ENCODE results near the gene LANCL1.

LANCL1 gene

GRCh38 chr2:210517264-210517663 lies 40.7 kb upstream of the LANCL1 start:
- TF ChIP-seq CTCF (IDR thresholded peaks at IDR 0.05; ENCODE audit: insufficient read depth, low read length, poor library complexity, severe bottlenecking): no peak
- no peak for DNase-seq (ENCODE audit: extremely low read depth, insufficient read length)
- H3K4me3 ChIP-seq (replicated peaks; ENCODE audit: low read depth, low read length): no peak overlapping the region
- H3K27me3 ChIP-seq (replicated peaks; ENCODE audit: control insufficient read depth, insufficient read depth, low read length): no peaks in the 10 kb centered on the region
- no peaks in the 10 kb centered on the region for H3K36me3 ChIP-seq (ENCODE audit: control insufficient read depth, insufficient read depth, low read length)

- DNase-seq (ENCODE audit: extremely low read depth, insufficient read length): no peak
- no peak for TF ChIP-seq CTCF (IDR thresholded peaks at IDR 0.05; ENCODE audit: insufficient read depth, low read length, poor library complexity, severe bottlenecking)
- no peaks in the 10 kb centered on the region for H3K36me3 ChIP-seq (ENCODE audit: control insufficient read depth, insufficient read depth, low read length)
- H3K27me3 ChIP-seq (replicated peaks; ENCODE audit: control insufficient read depth, insufficient read depth, low read length): no peaks in the 10 kb centered on the region
- H3K4me3 ChIP-seq (replicated peaks; ENCODE audit: low read depth, low read length): no peak overlapping the region
These were observed 39.4 kb upstream of the LANCL1 start for GRCh38 chr2:210515911-210516310.

- Histone ChIP-seq H3K4me3 (replicated peaks; ENCODE audit: low read depth, low read length) (no peak overlapping the region), H3K36me3 (ENCODE audit: control insufficient read depth, insufficient read depth, low read length) (no peaks in the 10 kb centered on the region), H3K27me3 (replicated peaks; ENCODE audit: control insufficient read depth, insufficient read depth, low read length) (no peaks in the 10 kb centered on the region)
- no peak for DNase-seq (ENCODE audit: extremely low read depth, insufficient read length)
- no peak for TF ChIP-seq CTCF (IDR thresholded peaks at IDR 0.05; ENCODE audit: insufficient read depth, low read length, poor library complexity, severe bottlenecking)
These were observed 27.2 kb upstream of the LANCL1 start for GRCh38 chr2:210503725-210504191.

- TF ChIP-seq CTCF (IDR thresholded peaks at IDR 0.05; ENCODE audit: insufficient read depth, low read length, poor library complexity, severe bottlenecking): peak; percentile 88
- no peak for DNase-seq (ENCODE audit: extremely low read depth, insufficient read length)
- Histone ChIP-seq H3K27me3 (replicated peaks; ENCODE audit: control insufficient read depth, insufficient read depth, low read length) (no peaks in the 10 kb centered on the region), H3K4me3 (replicated peaks; ENCODE audit: low read depth, low read length) (no peak overlapping the region), H3K36me3 (ENCODE audit: control insufficient read depth, insufficient read depth, low read length) (no peaks in the 10 kb centered on the region)
These were observed 26.6 kb upstream of the LANCL1 start for GRCh38 chr2:210503001-210503623.

GRCh38 chr2:210496512-210496911 lies 20.0 kb upstream of the LANCL1 start:
- Histone ChIP-seq H3K27me3 (replicated peaks; ENCODE audit: control insufficient read depth, insufficient read depth, low read length) (no peaks in the 10 kb centered on the region), H3K4me3 (replicated peaks; ENCODE audit: low read depth, low read length) (no peak overlapping the region), H3K36me3 (ENCODE audit: control insufficient read depth, insufficient read depth, low read length) (no peaks in the 10 kb centered on the region)
- no peak for DNase-seq (ENCODE audit: extremely low read depth, insufficient read length)
- TF ChIP-seq CTCF (IDR thresholded peaks at IDR 0.05; ENCODE audit: insufficient read depth, low read length, poor library complexity, severe bottlenecking): no peak

- TF ChIP-seq CTCF (IDR thresholded peaks at IDR 0.05; ENCODE audit: insufficient read depth, low read length, poor library complexity, severe bottlenecking): no peak
- Histone ChIP-seq H3K36me3 (ENCODE audit: control insufficient read depth, insufficient read depth, low read length) (no peaks in the 10 kb centered on the region), H3K4me3 (replicated peaks; ENCODE audit: low read depth, low read length) (no peak overlapping the region), H3K27me3 (replicated peaks; ENCODE audit: control insufficient read depth, insufficient read depth, low read length) (no peaks in the 10 kb centered on the region)
- DNase-seq (ENCODE audit: extremely low read depth, insufficient read length): no peak
These were observed 17.0 kb upstream of the LANCL1 start for GRCh38 chr2:210493528-210493927.

All from GM06990 (cell line).